ENCODE measurements around the gene PTPRN2.

Gene PTPRN2

DNA sequence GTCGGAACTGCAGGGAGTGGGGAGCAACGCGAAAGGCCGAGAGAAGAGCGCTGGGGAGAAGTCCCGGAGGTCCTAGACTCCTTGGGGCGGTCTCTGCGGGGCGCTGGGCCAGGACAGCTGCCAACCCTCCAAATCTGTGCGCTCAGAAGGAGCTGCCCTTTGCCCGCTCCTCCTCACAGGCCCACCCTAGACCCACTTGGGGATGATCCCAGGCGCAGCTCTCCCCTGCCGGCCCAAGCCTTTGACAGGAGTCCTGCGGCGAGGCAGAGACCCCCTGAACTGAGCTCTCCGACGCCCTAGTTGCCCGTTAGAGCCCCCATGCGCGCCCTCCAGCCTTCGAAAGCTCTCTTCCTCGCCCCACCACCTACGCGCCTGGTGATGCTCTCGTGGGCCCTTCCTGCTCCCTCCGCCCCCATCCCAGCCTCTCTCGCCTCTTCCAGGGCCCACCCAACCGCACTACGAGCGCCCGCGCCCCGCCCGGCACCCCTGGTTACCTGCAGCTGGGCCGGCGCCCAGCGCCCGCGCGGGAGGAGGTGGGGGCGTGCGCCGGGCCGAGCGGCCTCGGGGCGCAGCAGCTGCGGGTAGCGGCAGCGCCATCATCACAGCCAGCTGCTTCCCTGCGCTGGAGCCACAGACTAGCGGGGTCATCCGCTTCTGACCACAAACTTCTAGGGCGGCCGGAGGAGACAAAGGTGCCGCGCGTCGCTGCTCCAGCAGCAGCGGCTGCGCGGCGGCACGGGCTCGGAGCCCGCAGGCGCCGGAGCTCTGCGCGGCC lies 897.4 kb downstream of the PTPRN2 start:
- in situ Hi-C loops (cut with HindIII; ENCODE audit: low sequenced_read_pairs), result no loop called here
- no peak for DNase-seq (ENCODE audit: low read depth)
- H3K4me3 ChIP-seq (ENCODE audit: low read depth, low read length), result peak overlapping the region; percentile 38
- TF ChIP-seq CTCF (IDR thresholded peaks at IDR 0.05; ENCODE audit: low read depth, low read length, missing control alignments), result no peak

DNA sequence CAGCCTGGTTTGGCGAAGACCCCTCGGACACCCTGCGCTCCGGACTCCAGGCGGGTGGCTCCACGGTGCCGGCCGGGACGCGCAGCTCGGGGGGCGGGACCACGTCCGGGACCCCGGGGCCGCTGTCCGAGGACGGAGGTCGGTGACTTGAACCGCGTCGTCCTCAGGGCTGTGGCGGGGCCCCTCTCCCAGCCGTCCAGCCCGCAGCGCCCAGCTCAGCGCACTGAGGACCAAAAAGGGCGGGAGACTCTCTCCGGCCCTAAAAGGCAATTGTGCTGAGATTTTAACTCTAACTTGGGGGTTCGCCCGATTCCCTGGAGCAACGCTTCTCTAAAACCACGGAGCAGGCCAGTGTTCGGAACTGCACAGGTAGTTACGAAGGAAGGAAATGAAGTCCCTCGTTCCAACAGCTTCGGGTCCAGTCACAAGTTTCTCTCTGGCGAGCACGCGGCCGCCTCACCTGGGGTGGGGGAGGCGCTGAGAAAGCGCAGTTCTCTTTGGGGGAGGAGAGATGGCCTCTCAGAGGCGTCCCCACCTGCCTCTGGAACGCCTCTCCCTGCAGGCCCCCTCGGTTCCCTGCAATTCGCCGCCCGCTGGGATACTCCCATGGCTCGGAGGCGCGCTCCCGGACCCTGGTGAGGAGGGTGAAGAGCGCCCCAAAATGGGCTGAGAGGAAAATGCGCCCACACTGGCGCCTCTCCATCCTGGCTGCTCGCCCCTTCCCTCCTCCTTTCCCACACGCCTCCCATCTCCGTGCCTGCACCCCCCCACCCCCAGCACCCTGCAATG lies 898.2 kb downstream of the PTPRN2 start:
- peak overlapping the region; percentile 38 for H3K4me3 ChIP-seq (ENCODE audit: low read depth, low read length)
- DNase-seq (ENCODE audit: low read depth), result no peak
- in situ Hi-C loops (cut with HindIII; ENCODE audit: low sequenced_read_pairs), result no loop called here
- TF ChIP-seq CTCF (IDR thresholded peaks at IDR 0.05; ENCODE audit: low read depth, low read length, missing control alignments), result no peak

DNA sequence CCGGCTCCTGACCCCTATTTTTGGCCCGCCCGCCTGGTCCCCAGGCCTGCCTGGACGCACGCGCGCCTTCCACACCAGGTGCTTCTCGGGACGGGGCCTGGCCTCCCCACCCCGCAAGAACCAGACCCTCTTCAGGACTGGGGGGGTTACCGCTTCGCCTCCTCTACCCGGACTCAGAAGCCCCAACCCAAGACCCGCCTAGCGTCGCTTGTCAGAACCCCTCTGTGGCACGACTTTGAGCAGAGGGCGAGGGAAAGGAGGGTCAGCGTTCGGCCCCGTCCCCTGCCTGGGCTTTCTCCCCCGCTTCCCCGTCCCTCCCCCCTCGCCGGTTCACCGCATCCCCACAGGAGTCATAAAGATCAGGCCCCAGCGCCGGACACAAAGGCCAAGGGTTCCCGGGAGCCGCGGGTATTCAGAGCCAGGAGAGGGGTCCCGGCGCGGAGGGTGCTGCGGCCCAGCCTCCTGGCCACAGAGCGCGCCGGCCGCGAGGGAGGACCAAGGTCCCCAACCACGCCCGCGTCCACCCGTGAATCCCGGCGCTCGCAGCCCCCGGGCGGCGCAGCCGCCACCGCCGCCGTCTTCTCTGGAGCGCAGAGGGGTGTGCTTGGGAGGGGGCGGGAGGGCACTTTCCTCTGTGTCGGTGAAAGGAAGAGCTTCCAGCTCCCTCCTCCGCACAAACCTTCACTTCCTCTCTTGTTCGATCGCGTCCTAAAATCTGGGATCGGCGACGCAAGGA lies 898.9 kb downstream of the PTPRN2 start:
- in situ Hi-C loops (cut with HindIII; ENCODE audit: low sequenced_read_pairs), result no loop called here
- DNase-seq (ENCODE audit: low read depth), result no peak
- no peak for TF ChIP-seq CTCF (IDR thresholded peaks at IDR 0.05; ENCODE audit: low read depth, low read length, missing control alignments)
- H3K4me3 ChIP-seq (ENCODE audit: low read depth, low read length), result no peak overlapping the region

DNA sequence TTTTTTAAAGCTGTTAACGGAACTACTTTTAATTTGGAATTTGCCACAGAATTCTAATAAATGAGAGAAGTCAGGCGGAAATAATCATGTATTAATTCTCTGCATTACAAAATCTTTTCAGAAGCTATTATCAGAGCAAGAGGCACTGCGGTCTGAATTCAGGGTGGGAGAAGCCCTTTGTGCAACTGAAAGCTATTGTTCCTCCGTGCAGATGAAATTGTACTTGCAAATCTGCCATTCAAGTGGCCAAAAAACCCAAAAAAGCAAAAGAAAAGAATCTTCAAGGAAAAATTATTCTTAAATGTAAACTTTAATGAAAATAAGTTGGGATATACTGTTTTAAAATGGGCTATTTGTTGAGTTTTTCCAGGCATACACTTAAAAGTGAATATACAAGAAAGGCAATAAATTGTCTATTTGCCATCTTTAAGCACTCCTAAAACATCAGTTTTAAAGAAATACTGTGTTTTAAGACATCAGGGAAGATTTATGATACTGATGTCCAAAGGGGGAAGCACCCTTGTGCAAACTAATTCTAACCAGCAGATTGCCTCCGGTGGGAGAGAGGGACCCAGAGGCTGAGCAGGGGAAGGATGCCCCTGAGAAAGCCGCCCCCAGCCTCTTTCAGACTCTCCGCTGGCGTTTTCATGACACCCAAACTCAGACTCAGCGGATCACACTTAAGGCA lies 899.6 kb downstream of the PTPRN2 start:
- in situ Hi-C loops (cut with HindIII; ENCODE audit: low sequenced_read_pairs), result no loop called here
- H3K4me3 ChIP-seq (ENCODE audit: low read depth, low read length), result no peak overlapping the region
- DNase-seq (ENCODE audit: low read depth), result no peak
- no peak for TF ChIP-seq CTCF (IDR thresholded peaks at IDR 0.05; ENCODE audit: low read depth, low read length, missing control alignments)

- in situ Hi-C loops (cut with HindIII; ENCODE audit: low sequenced_read_pairs), result no loop called here
Observed at GRCh38 chr7:157687158-157687557, 900.5 kb downstream of the PTPRN2 start.

More at GRCh38 chr7:157687158-157687557, 900.5 kb downstream of the PTPRN2 start:
- no peak for DNase-seq (ENCODE audit: low read depth)
- TF ChIP-seq CTCF (IDR thresholded peaks at IDR 0.05; ENCODE audit: low read depth, low read length, missing control alignments), result no peak
- no peak overlapping the region for H3K4me3 ChIP-seq (ENCODE audit: low read depth, low read length)

All from astrocyte of the cerebellum (primary cell).